Measurements from ENCODE around the gene CLTB.
A peak's percentile ranks its signal among the peaks of the same experiment; 100 is the strongest.

CLTB gene

DNA sequence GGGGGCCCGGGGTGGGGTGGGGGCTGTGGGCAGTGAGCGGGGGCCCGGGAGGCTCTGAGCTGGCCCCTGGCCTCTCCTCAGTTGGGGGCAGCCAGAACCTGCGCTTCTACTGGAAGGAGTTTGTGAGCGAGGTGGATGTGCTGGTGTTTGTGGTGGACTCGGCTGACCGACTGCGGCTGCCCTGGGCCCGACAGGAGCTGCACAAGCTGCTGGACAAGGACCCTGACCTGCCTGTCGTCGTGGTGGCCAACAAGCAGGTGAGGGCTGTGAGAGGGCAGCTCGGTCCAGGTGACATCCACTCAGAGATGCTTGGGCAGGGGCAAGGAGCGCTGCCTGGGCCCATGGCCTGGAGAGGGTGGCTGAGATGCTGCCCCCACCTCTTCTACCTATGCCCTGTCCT is 47.6 kb downstream of the CLTB start:
- no peak overlapping the region for H3K27ac ChIP-seq
- TF ChIP-seq, protein P1, sequence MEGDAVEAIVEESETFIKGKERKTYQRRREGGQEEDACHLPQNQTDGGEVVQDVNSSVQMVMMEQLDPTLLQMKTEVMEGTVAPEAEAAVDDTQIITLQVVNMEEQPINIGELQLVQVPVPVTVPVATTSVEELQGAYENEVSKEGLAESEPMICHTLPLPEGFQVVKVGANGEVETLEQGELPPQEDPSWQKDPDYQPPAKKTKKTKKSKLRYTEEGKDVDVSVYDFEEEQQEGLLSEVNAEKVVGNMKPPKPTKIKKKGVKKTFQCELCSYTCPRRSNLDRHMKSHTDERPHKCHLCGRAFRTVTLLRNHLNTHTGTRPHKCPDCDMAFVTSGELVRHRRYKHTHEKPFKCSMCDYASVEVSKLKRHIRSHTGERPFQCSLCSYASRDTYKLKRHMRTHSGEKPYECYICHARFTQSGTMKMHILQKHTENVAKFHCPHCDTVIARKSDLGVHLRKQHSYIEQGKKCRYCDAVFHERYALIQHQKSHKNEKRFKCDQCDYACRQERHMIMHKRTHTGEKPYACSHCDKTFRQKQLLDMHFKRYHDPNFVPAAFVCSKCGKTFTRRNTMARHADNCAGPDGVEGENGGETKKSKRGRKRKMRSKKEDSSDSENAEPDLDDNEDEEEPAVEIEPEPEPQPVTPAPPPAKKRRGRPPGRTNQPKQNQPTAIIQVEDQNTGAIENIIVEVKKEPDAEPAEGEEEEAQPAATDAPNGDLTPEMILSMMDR (IDR thresholded peaks at IDR 0.05; ENCODE audit: low read depth, low read length): no peak
- DNase-seq: no peak
- H3K36me3 ChIP-seq: peaks cover 3% of the 10 kb centered on the region
- no peaks in the 10 kb centered on the region for H3K27me3 ChIP-seq (ENCODE audit: insufficient read depth, low read depth, severe bottlenecking)
- no peak overlapping the region for H3K4me3 ChIP-seq (ENCODE audit: low read depth, low read length)
- no peaks in the 10 kb centered on the region for H3K9me3 ChIP-seq (ENCODE audit: severe bottlenecking)

DNA sequence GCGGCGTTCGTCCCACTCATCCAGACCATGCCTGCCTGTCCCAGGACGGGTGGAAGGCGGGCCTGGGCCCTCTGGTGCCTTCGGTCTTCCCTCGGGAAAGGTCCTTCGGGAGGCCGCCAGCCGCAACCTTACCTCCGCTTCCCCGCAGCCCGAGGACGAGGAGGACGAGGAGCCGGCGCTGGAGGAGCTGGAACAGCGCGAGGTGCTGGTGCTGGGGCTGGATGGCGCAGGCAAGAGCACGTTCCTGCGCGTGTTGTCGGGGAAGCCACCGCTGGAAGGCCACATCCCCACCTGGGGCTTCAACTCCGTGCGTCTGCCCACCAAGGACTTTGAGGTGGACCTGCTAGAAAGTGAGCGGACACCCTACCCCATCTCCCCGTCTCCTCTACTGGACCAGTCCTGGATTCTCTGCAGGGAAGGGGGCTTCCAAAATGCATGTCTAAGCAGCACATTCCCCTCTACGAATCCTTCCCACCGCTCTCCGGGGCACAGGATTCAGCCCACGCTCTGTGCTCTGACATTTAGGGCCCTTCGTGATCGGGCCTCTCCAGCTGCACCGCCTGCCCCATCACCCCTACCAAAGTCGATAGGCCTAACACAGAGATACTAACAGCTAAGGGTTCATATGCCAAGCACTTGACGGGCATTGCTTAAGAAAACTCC is 50.0 kb downstream of the CLTB start:
- no peak overlapping the region for H3K27ac ChIP-seq
- no peak for DNase-seq
- no peaks in the 10 kb centered on the region for H3K27me3 ChIP-seq (ENCODE audit: insufficient read depth, low read depth, severe bottlenecking)
- H3K9me3 ChIP-seq (ENCODE audit: severe bottlenecking): no peaks in the 10 kb centered on the region
- no peak overlapping the region for H3K4me3 ChIP-seq (ENCODE audit: low read depth, low read length)
- H3K36me3 ChIP-seq: peaks cover 5% of the 10 kb centered on the region
- TF ChIP-seq, protein P1 (IDR thresholded peaks at IDR 0.05; ENCODE audit: low read depth, low read length): no peak

GRCh38 chr5:176365351-176366231 is 50.7 kb downstream of the CLTB start, which contains the start of gene ARL10:
Gene ARL10 (plus strand): TSS chr5:176365487. CDS start chr5:176365564, 77 bp downstream.
- Histone ChIP-seq H3K4me3 (ENCODE audit: low read depth, low read length) (peak within 1 kb of the TSS; percentile 82), H3K27me3 (ENCODE audit: insufficient read depth, low read depth, severe bottlenecking) (no peaks in the 10 kb centered on the region), H3K36me3 (peaks cover 7% of the 10 kb centered on the region), H3K9me3 (ENCODE audit: severe bottlenecking) (no peaks in the 10 kb centered on the region), H3K27ac (no peak within 1 kb of the TSS)
- DNase-seq: peak; percentile 57
- TF ChIP-seq, protein P1 (IDR thresholded peaks at IDR 0.05; ENCODE audit: low read depth, low read length): no peak

GRCh38 chr5:176364765-176365350 is 51.5 kb downstream of the CLTB start:
- no peak for DNase-seq
- Histone ChIP-seq H3K27ac (no peak overlapping the region), H3K4me3 (ENCODE audit: low read depth, low read length) (peak overlapping the region; percentile 82), H3K27me3 (ENCODE audit: insufficient read depth, low read depth, severe bottlenecking) (no peaks in the 10 kb centered on the region), H3K9me3 (ENCODE audit: severe bottlenecking) (no peaks in the 10 kb centered on the region), H3K36me3 (peaks cover 5% of the 10 kb centered on the region)
- TF ChIP-seq, protein P1 (IDR thresholded peaks at IDR 0.05; ENCODE audit: low read depth, low read length): no peak

GRCh38 chr5:176362233-176362490 is 54.2 kb downstream of the CLTB start:
- Histone ChIP-seq H3K27me3 (ENCODE audit: insufficient read depth, low read depth, severe bottlenecking) (no peaks in the 10 kb centered on the region), H3K4me3 (ENCODE audit: low read depth, low read length) (peak overlapping the region; percentile 95), H3K27ac (no peak overlapping the region), H3K36me3 (peaks cover 28% of the 10 kb centered on the region), H3K9me3 (ENCODE audit: severe bottlenecking) (no peaks in the 10 kb centered on the region)
- DNase-seq: no peak
- TF ChIP-seq, protein P1 (IDR thresholded peaks at IDR 0.05; ENCODE audit: low read depth, low read length): no peak

Measured in WERI-Rb-1 (cell line).